ENCODE measurements around the gene PCP2.
A peak's percentile ranks its signal among the peaks of the same experiment; 100 is the strongest.

PCP2 gene

DNA sequence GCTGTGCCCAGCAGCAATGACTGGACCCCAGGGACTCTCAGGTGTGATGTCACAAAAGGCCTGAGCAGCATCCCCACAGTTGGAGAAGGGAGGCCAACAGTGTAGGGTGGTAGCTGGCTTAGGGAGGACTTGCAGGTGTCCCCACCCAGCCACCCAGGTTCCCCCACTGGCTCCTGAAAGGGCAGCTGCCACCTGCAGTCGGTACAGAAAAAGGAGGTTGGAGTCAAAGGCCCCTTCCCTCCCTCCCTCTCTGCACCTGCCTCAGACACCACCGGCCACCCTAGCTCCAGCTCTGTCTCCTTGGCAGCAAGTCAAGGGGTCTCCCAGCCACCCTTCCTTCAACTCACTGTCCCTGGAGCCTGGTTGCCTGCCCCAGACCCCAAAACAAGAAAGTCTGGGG is at the start of gene PCP2:
Gene PCP2, minus strand, starts transcription at position 22 of the 400 bp plus-strand sequence. CDS start 262 bp downstream, outside the sequence.
- DNase-seq (ENCODE audit: low read depth): no peak

DNA sequence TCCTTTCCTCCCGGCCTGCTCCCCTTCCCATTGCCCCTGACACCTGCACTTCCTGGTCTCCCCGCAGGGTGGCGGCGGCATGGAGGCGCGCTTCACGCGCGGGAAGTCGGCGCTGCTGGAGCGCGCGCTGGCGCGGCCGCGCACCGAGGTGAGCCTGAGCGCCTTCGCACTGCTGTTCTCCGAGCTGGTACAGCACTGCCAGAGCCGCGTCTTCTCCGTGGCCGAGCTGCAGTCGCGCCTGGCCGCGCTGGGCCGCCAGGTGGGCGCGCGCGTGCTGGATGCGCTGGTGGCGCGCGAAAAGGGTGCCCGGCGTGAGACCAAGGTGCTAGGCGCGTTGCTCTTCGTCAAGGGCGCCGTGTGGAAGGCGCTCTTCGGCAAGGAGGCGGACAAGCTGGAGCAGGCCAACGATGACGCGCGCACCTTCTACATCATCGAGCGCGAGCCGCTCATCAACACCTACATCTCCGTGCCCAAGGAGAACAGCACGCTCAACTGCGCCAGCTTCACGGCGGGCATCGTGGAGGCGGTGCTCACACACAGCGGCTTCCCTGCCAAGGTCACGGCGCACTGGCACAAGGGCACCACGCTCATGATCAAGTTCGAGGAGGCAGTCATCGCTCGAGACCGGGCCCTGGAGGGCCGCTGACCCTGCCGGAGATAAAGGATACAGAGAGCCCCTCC is 48.8 kb upstream of the PCP2 start:
- DNase-seq (ENCODE audit: low read depth): no peak

DNA sequence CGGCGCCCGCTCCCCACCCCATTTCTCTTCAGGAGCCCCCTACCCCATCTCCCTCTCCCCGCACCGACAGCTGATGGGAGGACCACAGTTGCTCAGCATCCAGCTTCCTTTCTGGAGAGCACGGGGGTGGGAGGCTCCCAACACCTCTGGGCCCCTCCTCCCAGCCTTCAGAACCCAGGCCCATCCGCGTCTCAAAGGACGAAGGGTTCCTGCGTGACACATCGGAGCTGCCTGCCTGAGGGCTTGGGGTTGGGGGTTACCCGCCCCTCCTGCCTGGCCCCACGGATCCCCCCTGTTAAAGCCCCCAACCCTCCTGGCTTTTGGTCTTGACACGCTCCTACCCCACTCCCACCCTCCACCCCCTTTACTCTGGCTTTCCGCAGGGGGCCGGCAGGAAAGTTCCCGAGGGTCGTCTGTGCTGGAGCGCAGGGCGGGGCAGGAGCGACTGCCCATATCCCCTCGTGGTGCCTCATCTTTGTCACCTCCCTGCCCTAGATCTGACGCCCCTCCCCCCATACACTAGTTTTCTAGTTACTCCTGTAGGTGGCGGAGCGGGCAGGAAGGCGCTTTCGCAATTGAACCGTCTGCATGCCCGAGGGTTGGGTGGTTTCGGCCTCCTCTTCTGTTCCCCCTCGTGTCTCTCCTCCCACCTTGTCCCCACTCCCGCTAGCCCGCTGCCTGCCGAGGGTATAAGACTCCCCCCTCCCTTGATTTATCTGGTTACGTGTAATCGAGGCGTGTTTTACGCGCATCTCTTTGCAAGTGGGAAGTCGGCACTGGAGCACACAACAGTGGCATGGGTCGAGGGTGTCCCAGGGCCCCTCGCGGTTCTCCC is 48.0 kb upstream of the PCP2 start:
- DNase-seq (ENCODE audit: low read depth): peak; percentile 75

DNA sequence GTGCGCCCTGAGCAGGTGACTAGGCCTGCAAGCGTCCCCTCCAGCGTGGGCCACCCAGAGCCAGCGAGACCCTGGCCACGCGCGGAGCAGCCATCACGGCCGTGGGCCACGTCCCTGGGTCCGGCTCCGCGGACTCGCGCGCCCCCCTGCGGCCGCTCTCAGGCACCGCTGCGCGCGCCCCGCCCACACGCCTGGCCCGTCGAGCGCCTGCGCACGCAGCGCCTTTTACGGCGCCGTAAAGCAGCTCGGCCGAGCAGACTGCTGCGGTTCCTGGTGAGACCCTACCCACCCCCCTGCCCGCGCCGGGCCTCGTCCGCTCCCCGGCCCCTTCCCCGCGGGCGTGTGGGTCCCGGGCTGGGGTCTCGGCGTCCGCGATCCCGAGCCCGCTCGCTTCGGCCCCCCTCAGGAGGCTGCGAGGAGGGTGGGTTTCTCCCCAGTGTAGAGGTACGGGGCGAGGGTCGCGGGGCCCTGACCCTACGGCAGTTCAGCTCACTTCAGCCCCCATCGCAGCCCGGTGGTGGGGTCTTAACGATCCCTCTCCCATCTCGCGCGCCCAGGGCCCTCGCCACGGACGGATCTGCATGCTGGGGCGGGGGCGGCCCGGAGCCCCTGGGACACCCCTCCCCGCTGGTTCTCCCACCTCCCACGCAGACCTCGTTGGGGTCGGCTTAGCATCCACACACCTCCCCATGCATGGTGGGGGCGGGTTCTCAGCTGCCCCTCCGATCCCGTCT is 47.3 kb upstream of the PCP2 start, which contains the start of gene TRAPPC5:
Gene TRAPPC5, plus strand, starts transcription at position 228 of the 734 bp plus-strand sequence. CDS start 1,421 bp downstream, outside the sequence.
- DNase-seq (ENCODE audit: low read depth): peak; percentile 74

DNA sequence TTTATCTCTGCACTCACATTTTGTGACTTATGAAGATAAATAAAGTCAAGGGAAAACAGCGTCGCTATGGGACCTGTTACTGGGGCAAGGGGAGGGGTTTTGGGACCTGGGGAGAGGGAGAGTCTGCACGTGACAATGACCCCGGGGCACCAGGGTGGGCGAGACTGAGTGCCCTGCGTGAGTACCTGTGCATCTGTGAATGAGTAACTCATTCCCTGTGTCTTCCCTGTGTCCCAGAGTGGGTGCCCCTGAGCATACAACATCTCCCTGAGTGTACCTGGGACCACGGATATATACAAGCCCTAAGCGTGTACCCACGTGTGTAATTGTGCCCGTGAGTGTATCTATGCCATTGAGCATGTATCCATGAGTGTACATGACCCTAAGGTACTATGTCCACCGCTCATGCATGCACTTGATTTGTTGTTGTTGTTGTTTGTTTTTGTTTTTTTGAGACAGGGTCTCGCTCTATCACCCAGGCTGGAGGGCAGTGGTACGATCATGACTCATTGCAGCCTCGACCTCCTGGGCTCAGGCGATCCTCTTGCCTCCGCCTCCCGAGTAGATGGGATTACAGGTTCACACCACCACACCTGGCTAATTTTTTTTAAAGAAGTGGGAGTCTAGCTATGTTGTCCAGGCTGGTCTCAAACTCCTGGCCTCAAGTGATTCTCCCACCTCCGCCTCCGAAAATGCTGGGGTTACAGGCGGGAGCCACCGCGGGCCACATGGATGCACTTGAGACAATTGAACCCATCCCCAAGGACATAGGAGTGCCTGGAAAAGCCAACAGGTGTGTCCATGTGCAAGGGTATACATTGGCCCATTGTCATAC is 46.5 kb upstream of the PCP2 start:
- no peak for DNase-seq (ENCODE audit: low read depth)

DNA sequence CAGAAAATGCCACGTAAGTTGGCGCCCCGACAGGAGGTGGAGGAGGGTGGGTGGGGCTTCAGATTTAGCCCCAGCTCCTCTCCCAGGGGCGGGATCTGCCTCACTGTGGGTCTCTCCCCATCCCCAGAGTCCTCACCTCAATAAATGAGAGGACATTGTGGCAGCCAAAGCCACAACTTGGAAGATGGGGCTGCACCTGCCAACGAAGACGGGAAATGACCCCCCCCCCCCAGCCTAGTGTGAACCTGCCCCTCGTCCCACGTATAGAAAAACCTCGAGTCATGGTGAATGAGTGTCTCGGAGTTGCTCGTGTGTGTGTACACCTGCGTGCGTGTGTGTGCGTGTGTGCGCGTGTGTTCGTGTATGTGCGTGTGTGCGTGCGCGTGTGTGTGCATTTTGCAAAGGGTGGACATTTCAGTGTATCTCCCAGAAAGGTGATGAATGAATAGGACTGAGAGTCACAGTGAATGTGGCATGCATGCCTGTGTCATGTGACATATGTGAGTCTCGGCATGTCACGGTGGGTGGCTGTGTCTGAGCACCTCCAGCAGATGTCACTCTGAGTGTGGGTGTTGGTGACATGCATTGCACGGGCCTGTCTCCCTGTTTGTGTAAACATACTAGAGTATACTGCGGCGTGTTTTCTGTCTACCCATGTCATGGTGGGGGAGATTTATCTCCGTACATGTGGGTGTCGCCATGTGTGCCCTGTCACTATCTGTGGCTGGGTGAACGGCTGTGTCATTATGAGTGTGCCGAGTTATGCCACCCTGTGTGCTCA is 45.6 kb upstream of the PCP2 start:
- DNase-seq (ENCODE audit: low read depth): no peak

DNA sequence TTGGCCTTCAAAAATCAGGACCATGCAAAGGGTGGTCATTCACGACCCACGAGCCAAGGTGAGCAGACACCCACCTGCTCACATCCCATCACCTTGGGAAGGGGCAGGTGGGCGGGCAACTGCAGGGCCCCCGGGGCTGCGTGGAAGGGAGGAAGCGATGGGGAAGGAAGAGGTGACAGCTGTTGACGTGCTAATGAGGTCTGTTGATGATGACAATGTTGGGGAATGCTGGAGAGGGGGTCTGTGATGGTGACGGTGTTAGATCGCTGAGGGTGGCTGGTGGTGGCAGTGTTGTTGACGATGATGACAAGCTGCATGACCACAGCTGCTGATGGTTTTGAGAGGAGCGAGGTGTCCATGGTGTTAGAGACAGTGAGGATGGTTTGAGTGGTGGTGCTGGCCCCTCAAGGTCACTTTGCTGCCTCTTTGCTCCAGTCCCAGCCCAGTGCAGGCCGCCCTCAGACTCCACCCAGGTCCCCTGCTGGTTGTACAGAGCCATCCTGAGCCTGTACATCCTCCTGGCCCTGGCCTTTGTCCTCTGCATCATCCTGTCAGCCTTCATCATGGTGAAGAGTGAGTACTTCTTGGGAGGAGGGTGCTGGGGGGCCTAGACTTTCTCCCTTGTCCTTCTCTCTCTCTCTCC is 44.3 kb upstream of the PCP2 start:
- no peak for DNase-seq (ENCODE audit: low read depth)

DNA sequence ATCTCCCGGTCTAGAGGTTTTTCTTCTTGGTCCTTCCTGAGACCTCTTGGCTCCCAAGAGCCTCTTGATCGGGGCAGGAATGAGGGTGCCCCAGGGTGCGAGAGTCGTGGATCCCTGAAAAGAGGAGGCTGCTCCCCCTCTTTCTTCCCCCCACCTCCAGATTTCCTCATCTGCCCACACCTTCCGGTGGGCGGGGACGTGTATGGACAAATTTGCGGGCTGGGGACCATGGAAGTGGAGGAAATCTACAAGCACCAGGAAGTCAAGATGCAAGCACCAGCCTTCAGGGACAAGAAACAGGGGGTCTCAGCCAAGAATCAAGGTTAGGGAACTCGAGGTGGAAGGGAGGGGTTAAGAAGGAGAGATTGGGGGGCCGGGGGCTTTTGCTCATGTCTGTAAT is 43.3 kb upstream of the PCP2 start, which contains the start of gene MCEMP1:
Gene MCEMP1, plus strand, starts transcription at position 237 of the 400 bp plus-strand sequence. Its CDS starts 31 bp downstream, at position 268.
- no peak for DNase-seq (ENCODE audit: low read depth)

DNA sequence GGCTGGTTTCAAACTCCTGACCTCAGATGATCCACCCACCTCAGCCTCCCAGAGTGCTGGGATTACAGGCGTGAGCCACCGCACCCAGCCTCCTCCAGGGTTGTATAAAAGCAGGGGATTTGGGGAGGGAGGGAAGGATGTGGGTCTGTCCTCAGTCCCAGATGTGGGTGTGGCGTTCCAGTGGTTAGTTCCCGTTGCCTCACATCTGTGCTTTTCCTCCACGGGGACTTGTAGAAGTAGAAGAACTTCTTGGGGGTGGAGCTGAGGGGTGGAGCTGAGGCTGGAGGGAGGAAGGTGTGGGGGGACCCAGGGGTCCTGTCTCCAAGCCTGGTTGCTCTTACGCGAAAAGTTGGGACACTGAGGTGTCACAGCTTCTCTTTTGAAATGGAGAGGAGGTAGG is 42.9 kb upstream of the PCP2 start:
- no peak for DNase-seq (ENCODE audit: low read depth)

DNA sequence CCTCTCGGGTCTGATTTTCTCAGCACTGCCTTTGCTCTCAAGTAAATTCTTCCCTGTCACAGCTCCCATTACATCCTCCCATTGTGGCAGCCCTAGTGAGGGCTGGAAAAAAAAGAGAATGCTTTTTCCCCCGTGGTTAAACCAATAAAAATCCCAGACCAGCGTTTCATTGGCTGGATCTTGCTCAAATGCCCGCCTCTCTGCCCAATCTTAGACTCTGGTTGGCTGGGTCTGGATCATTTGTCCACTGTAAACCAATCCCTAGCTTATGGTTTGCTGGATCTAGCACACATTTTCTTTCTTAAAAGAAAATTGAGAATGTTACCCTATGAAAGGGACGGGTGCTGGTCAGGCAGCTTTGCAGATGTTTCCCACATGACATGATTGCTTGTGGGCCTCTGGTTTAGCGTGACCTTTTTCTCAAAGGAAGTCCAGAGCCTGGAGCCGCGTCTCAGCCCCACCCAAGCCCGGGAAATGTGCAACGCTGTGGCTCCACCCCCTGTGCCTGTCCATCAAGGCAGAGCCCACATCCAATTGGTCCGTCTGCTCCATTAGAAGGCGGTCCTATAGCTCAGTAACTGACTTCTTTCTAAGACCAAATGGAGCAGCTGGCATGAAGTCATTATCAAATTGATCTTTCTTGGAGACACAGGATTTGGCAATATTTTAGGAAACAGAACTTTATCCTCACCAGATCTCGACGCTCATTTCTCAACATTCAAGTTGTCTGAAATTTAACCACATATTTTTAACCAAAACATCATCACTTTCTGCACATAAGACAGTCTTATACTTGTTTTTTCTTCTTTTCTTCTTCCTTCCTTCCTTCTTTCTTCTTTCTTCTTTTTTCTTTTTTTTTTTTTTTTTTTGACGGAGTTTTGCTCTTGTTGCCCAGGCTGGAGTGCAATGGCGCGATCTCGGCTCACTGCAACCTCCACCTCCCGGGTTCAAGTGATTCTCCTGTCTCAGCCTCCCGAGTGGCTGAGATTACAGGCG is 40.8 kb upstream of the PCP2 start:
- DNase-seq (ENCODE audit: low read depth): peak; percentile 68

DNA sequence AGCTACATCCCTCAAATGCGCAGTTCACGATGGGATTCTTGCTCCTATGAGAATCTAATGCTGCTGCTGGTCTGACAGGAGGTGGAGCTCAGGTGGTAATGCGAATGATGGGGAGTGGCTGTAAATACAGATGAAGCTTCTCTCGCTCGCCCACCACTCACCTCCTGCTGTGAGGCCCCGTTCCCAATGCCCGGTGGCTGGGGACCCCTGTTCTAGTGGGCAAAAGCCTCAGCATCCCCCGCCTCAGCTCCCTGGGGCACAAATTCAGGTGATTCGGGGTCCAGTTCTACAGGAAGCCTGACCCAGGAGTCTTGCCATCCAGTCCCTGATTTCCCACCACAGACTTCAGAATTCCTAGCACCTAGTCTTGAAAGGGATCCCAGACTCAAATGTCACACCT is 39.0 kb upstream of the PCP2 start:
- DNase-seq (ENCODE audit: low read depth): no peak

DNA sequence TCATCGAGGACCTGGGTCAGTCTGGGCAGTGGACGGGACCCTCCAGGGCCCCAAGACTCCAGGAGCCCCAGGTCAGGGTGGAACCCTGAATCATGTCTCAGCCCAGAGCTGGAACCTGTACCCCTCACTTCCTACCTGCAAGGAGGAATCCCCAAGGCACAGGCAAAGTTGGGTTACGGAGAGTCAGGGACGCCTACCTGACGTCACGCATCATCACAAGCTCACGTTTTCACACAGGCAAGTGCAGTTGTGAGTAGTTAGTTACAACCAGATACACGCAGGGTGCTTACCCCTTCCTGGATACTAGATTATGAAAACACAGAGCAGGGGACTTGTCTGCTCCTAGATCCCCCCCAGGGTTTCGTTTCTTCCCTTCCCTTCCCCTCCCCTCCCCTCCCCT is 37.3 kb upstream of the PCP2 start:
- no peak for DNase-seq (ENCODE audit: low read depth)

DNA sequence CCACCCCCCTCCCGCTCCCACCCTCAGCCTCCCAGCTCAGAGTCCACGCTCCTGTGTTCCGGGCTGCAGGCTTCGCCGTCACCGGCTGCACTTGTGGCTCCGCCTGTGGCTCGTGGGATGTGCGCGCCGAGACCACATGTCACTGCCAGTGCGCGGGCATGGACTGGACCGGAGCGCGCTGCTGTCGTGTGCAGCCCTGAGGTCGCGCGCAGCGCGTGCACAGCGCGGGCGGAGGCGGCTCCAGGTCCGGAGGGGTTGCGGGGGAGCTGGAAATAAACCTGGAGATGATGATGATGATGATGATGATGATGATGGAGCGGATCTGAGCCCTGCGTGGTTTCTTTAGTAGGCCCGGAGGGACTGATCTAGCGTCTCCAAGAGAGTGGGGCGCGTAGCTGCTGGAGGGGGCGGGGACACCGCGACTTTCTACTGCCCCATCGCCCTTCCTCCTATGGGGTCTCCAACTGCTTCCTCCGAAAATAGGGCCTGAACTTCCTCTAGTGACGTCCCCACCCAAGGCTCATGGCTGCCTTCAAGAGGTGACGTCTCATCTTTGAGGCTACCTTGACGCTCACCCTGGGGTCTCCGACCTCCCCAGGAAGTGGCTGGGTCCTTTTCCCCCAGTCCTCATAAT is 36.7 kb upstream of the PCP2 start:
- peak; percentile 10 for DNase-seq (ENCODE audit: low read depth)

DNA sequence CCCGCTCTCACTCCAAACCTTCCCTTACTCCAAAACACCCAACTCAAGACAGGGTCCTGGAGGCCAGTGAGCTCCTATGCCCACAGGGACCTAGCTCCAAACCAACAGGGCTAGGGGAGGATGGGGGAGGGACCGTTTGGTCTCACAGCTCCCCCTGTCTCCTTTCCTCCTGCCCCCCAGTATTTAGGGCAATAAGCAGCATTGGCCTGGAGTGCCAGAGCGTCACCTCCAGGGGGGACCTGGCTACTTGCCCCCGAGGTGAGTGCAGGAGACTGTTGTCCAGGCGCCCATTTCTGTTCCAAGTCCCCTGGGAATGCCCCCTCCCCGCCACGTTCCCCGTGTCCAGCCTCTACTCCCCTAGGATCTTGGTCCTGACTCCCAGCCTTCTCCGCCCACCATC is 36.1 kb upstream of the PCP2 start:
- DNase-seq (ENCODE audit: low read depth): no peak

DNA sequence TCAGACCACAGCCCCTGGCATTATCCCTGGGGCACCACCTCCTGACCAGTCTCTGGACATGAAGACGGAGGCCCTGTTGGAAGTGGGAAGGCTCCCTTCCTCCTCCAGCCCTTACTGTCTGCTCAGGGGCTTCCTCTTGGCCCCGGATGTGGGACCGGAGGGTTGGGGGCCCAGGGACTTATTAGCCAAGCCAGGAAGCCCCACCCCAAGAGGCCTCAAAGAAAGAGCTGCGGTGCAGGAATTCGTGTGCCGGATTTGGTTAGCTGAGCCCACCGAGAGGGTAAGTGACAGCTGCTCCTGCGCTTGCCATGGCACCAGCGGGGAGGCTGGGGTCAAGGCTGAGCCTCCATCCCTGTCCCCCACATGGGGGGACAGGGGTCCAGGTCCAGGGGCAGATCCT is 35.3 kb upstream of the PCP2 start, which contains the start of gene RETN:
Gene RETN, plus strand, starts transcription at position 208 of the 400 bp plus-strand sequence. CDS start 278 bp downstream, outside the sequence.
- DNase-seq (ENCODE audit: low read depth): no peak

DNA sequence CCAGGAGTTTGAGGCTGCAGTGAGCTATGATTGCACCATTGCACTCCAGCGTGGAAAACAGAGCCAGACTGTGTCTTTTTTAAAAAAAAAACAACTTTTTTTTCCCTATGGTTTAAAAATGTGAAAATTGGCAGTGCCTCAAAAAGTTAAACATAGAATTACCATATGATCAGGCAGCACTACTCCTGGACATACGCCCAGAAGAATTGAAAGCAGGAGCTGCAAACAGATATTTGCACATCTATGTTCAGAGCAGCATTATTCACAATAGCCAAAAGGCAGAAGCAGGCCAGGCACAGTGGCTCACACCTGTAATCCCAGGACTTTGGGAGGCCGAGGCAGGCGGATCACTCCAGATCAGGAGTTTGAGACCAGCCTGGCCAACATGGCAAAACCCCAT is 31.6 kb upstream of the PCP2 start:
- DNase-seq (ENCODE audit: low read depth): peak; percentile 77

DNA sequence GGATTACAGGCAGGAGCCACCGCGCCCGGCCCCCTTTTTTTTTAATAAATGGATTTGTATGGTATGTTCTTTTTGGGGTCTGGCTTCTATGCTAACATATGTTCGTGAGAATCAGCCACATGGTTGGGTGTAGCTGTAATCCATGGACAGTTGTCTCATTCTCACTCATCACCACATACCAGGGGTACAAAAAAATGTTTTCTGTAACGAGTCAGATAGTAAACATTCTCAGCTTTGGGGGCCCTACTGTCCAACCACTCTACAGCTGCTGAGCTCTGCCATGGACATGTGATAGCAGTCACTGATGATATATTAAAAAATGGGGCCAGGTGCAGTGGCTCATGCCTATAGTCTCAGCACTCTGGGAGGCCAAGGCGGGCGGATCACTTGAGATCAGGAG is 30.2 kb upstream of the PCP2 start:
- DNase-seq (ENCODE audit: low read depth): no peak

DNA sequence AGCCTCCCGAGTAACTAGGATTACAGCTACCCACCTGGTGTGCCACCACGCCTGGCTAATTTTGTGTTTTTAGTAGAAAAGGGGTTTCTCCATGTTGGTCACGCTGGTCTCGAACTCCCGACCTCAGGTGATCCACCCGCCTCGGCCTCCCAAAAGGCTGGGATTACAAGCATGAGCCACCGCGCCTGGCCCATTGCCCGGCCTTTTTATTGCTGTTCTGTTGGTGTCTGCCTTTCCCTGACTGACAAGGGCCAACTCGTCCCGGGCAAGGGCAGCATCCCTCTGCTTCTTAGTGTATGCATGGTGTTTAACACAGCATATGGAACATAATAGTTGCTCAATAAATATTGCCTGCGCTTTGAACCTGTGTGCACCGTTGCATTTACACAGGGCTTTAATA is 29.1 kb upstream of the PCP2 start:
- no peak for DNase-seq (ENCODE audit: low read depth)

Measured in iris pigment epithelial cell (primary cell).